GM06990 (cell line): Measurements from ENCODE around the gene CWH43.
A peak's percentile ranks its signal among the peaks of the same experiment; 100 is the strongest.
"Not testable (repeated sequence)": the region's sequence is repeated elsewhere in the genome, so short reads cannot be mapped to it uniquely, and the experiment has no call there.

Source experiments
- DNase-seq: peaks from one replicate; pipeline ENCODE4 v3.0.0-alpha.2; 2011; ENCODE audit not compliant: insufficient read length; ENCODE audit errors: extremely low read depth
- H3K27me3 ChIP-seq: replicated peaks from 2 replicates; pipeline ENCODE4 v1.6.0; 2011; ENCODE audit warnings: low read length; ENCODE audit not compliant: control insufficient read depth, insufficient read depth
- H3K36me3 ChIP-seq: 2 replicates; pipeline ENCODE4 v1.5.1; 2011; ENCODE audit warnings: low read length; ENCODE audit not compliant: control insufficient read depth, insufficient read depth
- H3K4me3 ChIP-seq: replicated peaks from 2 replicates; pipeline ENCODE4 v1.5.1; 2011; ENCODE audit warnings: low read depth, mild to moderate bottlenecking, control low read depth, low read length
- CTCF ChIP-seq: IDR thresholded peaks from 2 replicates; pipeline ENCODE4 v1.5.1; 2011; ENCODE audit warnings: low read length, control low read depth, mild to moderate bottlenecking, inconsistent platforms; ENCODE audit not compliant: insufficient read depth, poor library complexity, severe bottlenecking

The CWH43 gene

GRCh38 chr4:48954314-48954713 lies 31.8 kb upstream of the CWH43 start:
- TF ChIP-seq CTCF, result no peak
- H3K4me3 ChIP-seq, result no peak overlapping the region

GRCh38 chr4:48957366-48957765 lies 28.7 kb upstream of the CWH43 start:
- DNase-seq, result not testable (repeated sequence)

More at GRCh38 chr4:48954314-48954713, 31.8 kb upstream of the CWH43 start:
- DNase-seq, result no peak
- no peaks in the 10 kb centered on the region for H3K36me3 ChIP-seq
- no peaks in the 10 kb centered on the region for H3K27me3 ChIP-seq

GRCh38 chr4:48958582-48958981 lies 27.5 kb upstream of the CWH43 start:
- Histone ChIP-seq H3K36me3 (no peaks in the 10 kb centered on the region), H3K4me3 (no peak overlapping the region), H3K27me3 (no peaks in the 10 kb centered on the region)
- no peak for TF ChIP-seq CTCF
- DNase-seq, result no peak

More at GRCh38 chr4:48957366-48957765, 28.7 kb upstream of the CWH43 start:
- not testable (repeated sequence) for H3K4me3 ChIP-seq, H3K27me3 ChIP-seq, H3K36me3 ChIP-seq

DNA sequence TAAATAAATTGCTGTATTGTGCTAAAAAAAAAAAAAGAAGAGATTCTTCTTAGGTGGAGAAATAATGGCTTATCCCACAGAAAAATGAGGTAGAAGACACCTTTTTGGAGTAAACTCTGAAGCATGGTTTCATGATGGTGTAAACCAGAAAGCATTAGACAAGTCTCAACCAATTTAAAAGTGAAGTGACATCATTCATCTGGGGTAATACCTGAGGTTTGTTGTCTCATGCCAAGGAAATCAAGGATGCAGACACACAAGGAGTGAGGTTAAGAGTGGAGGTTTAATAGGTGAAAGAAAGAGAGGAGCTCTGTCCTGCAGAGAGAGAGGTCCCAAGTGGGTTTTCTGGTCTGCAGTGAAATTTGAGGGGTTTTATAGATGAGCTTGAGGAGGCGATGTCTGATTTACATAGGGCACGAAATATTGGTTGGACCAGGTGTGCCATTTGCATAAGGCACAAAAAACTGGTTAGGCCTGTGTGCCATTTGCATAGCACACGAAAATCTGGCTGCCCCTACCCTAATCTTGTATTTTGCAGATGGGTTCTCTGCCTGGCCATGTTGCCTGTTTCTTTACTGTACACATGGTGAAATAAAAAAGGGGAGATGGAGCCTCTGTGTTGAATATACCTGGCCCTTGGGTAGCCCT lies 25.0 kb upstream of the CWH43 start:
- TF ChIP-seq CTCF, result no peak
- Histone ChIP-seq H3K27me3 (no peaks in the 10 kb centered on the region), H3K36me3 (no peaks in the 10 kb centered on the region), H3K4me3 (no peak overlapping the region)
- no peak for DNase-seq

GRCh38 chr4:48962636-48963035 lies 23.4 kb upstream of the CWH43 start:
- DNase-seq, result no peak
- H3K36me3 ChIP-seq, result no peaks in the 10 kb centered on the region
- no peak for TF ChIP-seq CTCF
- no peak overlapping the region for H3K4me3 ChIP-seq
- H3K27me3 ChIP-seq, result no peaks in the 10 kb centered on the region

- no peak for DNase-seq
- peak; percentile 99 for TF ChIP-seq CTCF
- H3K36me3 ChIP-seq, result no peaks in the 10 kb centered on the region
- no peak overlapping the region for H3K4me3 ChIP-seq
- no peaks in the 10 kb centered on the region for H3K27me3 ChIP-seq
Measured at GRCh38 chr4:48963042-48963679, 22.9 kb upstream of the CWH43 start.
